CD4-positive, alpha-beta T cell treated with Interleukin-2 at 100 ng/mL for 4 hours (primary cell): ENCODE data around the gene PCYT2.
A peak's percentile ranks its signal among the peaks of the same experiment; 100 is the strongest.

Source experiments
- DNase-seq: peaks from one replicate; pipeline ENCODE4 v3.0.0-alpha.2; 2020; ENCODE audit warnings: low spot score

The PCYT2 gene

GRCh38 chr17:81869221-81870130 is 41.7 kb downstream of the PCYT2 start:
- peak; percentile 27 for DNase-seq

GRCh38 chr17:81868674-81869220 is 42.5 kb downstream of the PCYT2 start:
- no peak for DNase-seq

GRCh38 chr17:81867991-81868673 is 43.1 kb downstream of the PCYT2 start:
- no peak for DNase-seq

GRCh38 chr17:81867170-81867990 is 43.8 kb downstream of the PCYT2 start:
- no peak for DNase-seq

GRCh38 chr17:81866440-81867169 is 44.6 kb downstream of the PCYT2 start:
- no peak for DNase-seq

- no peak for DNase-seq
Measured at GRCh38 chr17:81865733-81866439, 45.3 kb downstream of the PCYT2 start.

- no peak for DNase-seq
Measured at GRCh38 chr17:81865358-81865732, 45.9 kb downstream of the PCYT2 start.

- no peak for DNase-seq
Measured at GRCh38 chr17:81863833-81864768, 47.1 kb downstream of the PCYT2 start.

GRCh38 chr17:81863123-81863675 is 48.0 kb downstream of the PCYT2 start:
- DNase-seq = no peak

GRCh38 chr17:81860756-81861568 is 50.2 kb downstream of the PCYT2 start:
- DNase-seq = peak; percentile 100

GRCh38 chr17:81859906-81860755 is 51.1 kb downstream of the PCYT2 start, which contains the start of gene P4HB:
P4HB (minus strand) TSS chr17:81860535; CDS start chr17:81860471, 64 bp downstream.
- DNase-seq = no peak

GRCh38 chr17:81858967-81859905 is 52.0 kb downstream of the PCYT2 start:
- no peak for DNase-seq

- DNase-seq = no peak
Measured at GRCh38 chr17:81858170-81858966, 52.8 kb downstream of the PCYT2 start.

- no peak for DNase-seq
Measured at GRCh38 chr17:81854974-81855774, 56.0 kb downstream of the PCYT2 start.

GRCh38 chr17:81852237-81852636 is 59.0 kb downstream of the PCYT2 start:
- DNase-seq = no peak
